Measurements from ENCODE around the gene MAST2.
"Not testable (repeated sequence)": the region's sequence is repeated elsewhere in the genome, so short reads cannot be mapped to it uniquely, and the experiment has no call there.

MAST2 gene

DNA sequence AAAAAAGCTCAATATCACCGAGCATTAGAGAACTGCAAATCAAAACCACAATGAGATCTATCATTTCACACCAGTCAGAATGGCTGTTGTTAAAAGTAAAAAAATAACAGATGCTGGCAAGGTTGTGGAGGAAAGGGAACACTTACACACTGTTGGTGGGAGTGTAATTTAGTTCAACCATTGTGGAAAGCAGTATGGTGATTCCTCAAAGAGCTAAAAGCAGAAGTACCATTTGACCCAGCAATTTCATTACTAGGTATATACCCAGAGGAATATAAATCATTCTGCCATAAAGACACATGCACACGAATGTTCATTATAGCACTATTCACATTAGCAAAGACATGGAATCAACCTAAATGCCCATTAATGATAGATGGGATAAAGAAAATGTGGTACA is 146.1 kb downstream of the MAST2 start:
- not testable (repeated sequence) for DNase-seq

DNA sequence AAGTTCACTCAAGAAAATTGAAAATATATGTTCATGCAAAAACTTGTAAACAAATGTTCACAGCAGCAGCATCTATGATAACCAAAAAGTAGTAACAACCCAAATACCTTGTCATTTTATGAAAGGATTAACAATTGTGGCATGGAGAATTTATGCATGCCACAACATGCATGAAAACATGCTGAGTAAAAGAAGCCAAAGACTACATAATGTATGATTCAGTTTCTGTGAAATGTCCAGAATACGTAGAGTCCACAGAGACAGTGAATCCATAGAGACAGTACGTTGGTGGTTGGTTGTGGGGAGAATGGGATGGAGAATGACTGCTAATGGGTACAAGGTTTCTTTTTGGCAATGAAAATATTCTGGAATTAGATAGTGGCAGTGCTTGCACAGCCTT is 148.7 kb downstream of the MAST2 start:
- no peak for DNase-seq

DNA sequence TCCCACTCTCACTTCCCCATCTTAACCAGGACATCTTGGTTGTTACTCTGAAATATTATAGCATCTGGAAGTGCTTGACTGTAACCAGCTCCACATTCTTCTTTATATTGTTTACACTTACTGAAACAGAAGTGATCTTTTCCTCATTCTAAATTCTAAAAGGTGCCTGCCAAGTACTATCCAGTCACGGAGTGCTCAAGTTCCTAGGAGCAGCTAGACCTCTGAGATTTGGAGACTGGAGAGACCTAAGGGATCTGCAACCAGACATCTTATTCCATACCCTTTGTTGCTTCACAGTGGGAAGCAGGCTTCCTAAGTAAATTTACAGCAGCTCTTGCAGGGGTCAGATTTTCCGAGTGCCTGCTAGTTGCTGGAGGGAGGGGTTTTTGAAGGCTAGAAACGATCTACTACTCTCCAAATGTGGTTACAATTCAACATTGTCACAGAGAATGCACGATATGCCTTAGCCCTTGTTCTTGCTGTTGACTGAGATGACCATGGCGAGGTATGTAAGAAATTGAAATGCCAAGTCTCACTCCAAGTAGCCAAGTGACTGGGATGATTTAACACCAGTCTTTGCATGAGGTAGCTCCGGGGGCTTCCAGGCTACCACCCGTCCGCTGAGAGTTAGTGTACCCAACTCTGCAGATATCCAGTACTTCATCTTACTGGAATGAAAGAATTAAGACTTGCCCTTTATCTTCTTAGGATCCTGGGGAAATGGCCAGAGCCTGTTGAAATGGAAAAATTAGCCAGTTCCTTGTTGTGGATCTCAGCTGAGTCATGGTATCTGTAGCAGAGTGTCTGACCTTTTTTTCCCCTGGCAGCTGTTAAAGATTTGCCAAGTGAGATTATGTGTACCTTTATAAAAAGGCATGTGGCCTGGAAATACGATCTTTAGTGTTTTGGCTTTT is 150.8 kb downstream of the MAST2 start:
- no peak for DNase-seq

DNA sequence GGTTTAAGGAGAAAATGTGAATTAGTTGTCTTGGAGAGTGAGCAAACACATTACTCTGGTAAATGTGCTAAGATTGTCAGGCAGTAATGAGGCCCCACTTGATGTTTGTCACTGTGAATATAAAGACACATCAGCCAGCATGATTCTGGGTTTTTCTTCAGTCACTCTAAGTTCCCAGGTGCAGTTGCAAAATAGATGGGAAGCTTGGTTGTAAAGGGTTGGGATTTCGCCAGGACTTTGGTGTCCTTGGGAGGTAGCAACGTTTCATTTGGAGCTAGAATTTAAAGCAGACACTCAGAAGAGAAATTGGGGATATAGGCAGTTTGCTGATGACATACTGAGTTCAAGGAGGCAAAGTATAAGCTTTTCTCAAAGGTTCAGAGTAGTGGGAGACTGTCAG is 154.3 kb downstream of the MAST2 start:
- DNase-seq, result no peak

DNA sequence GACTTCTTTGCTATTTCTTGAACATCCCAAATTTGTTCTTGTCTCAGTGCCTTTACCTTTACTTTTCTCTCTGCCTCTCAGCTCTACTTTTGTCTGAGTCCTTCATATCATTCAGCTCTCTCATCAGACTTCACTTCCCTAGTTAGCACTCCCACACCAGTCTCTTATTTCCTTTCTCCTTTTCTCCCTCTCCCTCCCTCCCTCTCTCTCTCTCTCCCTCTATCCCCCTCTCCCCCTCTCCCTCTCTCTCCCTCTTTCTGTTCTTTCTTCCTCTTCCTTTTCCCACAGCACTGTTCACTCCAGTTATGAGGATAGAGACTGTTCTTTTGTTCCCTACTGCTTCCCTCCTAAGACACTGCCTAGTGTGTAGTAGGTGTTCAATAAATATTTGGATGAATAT is 154.9 kb downstream of the MAST2 start:
- DNase-seq, result no peak

DNA sequence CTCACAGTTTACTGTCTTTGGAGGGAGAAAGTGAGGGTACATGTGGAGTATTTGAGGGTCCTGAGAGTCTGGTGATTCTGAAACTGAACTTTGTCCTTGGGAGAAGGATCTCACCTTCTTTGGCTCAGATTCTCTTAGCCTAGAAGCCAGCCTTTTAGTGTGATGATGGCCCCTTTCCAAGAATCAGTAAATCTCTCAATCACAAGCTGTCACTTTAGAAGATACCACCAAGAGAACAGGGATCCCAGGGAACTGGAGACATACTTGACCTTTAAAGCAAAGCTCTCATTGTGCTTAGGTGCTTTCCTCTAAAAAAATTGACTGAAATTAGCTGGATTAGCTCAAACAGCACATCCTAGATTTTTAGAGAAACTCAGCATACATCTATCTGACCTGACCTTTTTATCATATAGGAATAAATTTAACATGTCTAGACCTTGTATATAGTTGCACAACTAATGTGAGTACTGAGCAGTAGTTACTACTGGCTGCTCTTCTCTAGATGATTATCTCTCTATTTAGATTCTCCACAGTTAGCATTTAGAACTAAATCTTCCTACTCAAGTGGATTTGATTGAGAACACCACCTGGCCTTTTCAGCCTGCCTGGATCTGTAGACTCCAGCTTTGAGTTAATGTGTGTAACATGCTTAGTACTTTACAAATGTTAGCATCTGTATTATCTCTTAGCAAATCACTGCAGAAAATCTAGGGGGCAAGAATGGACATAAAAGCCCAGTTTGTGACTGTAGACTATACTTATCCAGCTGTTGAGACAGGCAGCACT is 157.7 kb downstream of the MAST2 start:
- DNase-seq, result no peak

DNA sequence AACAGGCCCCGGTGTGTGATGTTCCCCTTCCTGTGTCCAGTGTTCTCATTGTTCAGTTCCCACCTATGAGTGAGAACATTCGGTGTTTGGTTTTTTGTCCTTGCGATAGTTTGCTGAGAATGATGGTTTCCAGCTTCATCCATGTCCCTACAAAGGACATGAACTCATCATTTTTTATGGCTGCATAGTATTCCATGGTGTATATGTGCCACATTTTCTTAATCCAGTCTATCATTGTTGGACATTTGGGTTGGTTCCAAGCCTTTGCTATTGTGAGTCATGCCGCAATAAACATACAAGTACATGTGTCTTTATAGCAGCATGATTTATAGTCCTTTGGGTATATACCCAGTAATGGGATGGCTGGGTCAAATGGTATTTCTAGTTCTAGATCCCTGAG is 158.5 kb downstream of the MAST2 start:
- not testable (repeated sequence) for DNase-seq

DNA sequence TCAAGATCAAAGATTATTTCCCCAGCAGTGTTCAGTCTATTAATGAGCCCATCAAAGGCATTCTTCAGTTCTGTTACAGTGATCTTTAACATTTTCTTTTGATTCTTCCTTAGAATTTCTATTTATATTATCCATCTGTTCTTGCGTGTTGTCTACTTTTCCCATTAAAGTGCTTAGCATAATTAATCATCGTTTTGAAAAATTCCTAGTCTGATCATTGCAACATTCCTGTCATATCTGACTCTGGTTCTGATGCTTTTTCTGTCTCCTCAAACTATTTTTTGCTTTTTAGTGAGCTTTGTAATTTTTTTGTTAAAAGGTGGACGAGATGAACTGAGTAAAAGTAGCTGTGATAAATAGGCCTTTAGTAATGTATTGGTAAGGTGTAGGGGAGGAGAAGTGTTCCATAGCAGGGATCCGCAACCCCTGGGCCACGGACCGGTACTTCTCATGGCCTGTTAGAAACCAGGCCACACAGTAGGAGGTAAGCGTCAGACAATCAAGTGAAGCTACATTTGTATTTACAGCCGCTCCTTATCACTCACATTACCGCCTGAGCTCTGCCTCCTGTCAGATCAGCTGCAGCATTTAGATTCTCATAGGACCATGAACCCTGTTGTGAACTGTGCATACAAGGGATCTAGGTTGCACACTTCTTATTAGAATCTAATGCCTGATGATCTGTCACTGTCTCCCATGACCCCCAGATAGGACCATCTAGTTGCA is 165.7 kb downstream of the MAST2 start:
- DNase-seq, result no peak

DNA sequence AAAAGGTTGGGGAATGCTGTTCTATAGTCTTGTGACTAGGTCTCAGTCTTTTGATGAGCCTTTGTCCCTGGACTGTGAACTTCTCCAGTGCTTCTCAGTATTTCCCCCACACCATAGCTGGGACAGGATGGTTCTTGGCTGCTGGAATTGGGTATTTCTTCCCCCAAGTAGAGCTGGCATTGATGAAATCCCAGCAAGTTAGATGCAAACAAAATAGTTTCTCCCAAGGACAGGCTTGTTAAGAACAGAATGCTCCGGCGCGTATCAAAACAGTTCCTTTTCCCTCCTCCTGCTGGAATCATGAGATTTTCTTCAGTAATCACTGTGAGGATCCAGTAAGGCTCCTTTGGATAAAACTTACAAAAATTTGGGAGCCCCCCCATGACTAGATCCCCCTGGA is 166.5 kb downstream of the MAST2 start:
- DNase-seq, result no peak

DNA sequence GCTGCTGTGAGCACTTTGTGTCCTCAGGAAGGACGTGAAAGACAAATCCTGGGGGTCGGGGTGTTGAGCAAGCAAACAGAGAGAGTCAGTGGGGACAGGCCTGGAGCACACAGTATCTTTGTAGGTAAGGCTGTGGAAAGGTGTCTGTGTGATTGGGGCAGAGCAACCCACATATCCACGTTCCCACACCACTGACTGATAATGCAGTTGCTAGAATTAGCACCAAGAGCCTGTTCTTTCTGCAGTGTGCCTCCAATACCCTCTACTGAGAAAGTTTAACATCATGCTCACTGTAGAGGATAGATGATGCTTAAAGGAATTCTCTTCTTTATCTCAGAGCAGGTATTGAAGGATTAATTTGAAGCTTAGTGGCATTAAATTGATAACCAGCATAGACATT is 167.9 kb downstream of the MAST2 start:
- DNase-seq, result no peak

DNA sequence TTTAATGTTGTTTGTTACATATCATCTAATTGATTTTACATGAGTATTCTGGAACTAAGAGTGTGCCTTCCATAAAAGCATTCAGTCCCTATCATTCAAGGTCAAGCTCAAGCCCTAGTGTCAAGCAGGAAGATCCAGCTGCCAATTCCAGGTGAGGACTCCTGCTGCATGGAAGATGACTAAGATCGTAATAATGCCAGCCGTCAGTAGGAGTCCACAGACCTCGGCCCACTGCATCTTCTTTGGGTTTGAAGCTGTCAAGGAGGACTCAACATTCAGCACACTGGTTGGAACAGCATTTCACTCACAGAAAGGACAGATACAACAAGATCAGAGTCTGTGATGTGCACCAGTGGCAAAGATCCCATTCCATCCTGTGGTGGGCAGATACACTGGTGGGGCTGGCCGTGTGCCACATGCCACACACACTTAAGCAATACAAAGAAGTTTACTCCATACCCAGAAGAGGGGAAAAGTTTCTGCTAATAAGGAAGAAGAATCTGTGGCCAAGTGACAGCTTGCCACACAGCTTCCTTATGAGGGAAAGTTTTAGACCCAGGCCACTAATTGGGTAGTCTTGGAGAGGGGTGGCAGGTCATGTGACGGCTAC is 168.6 kb downstream of the MAST2 start:
- no peak for DNase-seq

DNA sequence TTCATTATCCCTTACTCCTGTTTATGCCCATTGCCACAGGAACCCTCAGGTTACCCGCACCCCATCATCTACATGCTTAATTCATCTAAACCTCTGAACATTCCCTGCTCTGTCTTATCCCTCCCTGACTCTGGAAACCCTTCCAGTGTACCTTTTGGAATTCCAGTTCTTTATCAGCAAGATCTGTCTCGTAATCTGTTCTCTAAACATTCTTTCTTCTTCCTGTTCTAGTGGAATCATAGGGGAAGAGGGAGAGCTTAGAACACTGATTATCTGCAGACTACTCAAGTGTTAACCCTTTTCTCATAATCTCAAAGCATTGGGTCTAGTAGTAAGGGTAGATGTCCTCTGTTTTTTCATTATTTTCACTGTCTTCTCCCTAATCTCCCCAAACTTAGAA is 169.2 kb downstream of the MAST2 start:
- no peak for DNase-seq

DNA sequence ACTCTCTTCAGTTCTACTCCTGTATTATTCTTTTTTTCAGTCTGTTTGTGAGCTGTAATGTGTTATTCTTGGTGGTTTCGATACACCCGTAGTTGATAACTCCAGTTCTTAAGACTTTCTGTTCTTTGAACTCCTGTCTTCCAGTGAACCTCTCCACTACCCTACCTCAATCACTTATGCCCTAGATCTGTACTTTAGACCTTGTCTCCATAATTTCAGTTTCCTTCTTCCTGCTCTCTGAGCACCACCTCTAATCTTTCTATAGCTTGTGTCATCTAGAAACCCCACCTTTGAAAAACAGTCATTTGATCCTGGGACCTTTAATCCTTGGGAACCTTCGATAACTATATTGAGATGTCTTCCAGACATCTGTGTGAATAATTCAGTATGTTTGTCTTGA is 169.7 kb downstream of the MAST2 start:
- DNase-seq, result no peak

DNA sequence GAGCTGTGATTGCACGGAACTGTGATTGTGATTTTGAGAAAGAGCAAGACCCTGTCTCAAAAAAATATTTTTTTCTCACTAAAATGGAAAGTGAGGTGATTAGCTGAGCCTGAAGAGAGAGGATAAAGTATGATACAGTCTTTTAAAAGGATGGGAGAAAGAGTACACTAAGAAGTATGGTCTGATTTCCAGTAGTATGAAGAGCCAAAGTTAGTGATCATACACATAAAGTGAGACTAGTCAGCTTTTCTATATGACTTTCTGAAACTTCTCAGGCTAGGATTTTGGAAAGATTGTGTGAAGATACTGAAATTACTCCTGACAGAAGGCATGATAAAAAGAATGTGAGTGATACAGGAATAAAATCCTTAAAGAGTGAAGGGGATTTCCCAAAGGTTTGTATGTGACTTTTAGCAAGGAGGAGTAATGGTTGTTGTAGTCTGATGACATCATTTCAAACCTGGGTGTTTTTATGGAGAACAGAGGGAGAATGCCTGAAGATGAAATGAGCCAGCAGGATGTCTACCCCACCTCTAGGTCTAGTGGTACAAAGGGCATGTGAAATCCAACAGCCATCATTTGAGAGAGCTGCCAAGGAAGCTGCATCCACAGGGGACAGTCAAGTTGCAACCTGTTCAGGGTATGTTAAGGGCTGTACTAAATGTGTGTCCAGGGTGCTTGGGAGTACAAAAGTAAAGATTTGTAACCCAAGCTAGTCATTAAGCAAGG is 171.3 kb downstream of the MAST2 start:
- no peak for DNase-seq

DNA sequence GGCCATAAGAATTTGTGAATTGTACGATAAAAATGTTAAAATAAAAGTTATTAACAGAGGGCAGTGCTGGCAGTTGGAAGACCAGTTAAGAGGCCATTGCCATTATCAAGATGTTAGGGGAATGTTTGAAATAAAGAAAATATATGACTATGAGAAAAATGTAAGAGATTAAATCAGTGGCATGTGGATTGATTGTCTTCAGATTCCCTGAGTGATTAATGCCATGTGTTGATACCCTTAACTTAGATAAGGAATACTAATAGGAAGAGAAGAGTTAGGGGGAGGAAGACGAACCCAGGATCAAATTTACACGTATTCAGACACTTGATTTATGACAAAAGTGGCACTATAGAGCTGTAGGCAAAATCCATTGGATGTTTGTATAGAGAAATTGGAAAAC is 173.2 kb downstream of the MAST2 start:
- no peak for DNase-seq

DNA sequence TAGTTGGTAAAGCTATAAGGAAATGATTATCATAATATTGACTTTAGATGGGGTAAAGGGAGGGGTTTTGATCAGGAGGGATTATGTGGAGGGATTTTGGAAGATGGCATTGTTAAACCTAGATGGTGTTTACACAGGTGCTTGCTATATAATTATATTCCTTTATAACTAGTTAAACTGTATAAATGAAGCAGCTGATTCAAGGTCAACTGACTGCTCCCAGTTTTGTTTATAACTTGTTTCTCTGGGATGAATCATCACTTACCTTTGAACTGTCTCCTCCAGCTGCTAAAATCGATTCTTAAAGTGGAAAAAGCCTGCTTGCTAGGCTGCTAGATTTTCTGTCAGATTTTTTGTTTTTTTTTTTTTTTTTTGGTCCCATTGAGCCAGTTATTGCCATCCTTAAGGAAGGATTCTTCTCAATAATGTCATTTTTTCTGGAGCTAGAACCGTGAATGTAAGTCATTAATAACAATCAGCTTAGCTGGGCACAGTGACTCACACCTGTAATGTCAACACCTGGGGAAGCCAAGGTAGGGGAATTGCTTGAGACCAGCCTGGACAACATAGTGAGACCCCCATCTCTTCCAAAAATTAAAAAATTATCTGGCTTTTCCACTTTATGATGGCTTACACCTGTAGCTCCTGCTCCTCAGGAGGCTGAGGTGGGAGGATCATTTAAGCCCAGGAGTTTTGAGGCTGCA is 175.8 kb downstream of the MAST2 start:
- DNase-seq, result no peak

DNA sequence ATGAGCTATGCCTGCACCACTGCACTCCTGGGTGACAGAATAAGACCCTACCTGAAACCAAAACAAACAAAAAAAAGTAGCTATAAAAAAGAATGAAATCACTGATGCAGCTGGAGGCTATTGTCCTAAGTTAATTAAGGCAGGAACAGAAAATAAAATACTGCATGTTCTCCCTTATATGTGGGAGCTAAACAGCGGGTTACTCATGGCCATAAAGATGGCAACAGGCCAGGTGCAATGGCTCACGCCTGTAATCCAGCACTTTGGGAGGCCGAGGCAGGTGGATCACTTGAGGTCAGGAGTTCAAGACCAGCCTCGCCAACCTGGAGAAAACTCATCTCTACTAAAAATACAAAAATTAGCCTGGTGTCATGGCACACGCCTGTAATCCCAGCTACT is 176.4 kb downstream of the MAST2 start:
- no peak for DNase-seq

DNA sequence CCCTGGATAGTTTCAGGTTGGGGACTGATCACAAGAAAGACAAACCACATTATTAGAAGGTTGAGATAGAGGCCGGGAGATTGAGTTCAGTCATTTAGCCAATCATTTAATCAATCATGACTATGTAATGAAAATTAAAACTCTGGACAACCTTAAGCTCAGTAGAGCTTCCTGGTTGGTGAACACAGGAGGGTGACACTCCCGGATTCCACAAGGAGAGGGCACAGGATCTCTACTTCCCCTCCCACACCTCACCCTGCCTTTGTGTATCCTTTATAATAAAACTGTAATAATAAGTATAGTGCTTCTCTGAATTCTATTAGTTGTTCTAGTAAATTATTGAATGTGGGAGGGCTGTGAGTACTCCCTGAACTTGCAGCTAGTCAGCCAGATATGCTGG is 178.9 kb downstream of the MAST2 start:
- no peak for DNase-seq

DNA sequence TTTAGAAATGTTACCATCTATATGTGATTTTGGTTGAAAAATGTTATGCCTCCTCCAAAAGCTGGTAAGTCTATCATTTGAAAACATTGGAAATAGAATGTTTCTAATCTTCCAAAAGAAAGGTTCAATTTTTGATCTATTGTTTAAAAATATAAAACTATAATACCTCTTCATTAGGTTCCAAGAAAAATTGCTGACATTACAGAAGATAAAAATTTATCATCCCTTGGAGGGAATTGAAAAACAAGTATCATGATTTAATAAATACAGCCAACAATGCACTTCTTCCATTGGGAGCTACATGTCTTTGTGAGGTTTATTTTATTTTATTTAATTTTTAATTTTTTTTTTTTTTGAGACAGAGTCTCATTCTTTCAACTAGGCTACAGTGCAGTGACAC is 180.6 kb downstream of the MAST2 start:
- no peak for DNase-seq

DNA sequence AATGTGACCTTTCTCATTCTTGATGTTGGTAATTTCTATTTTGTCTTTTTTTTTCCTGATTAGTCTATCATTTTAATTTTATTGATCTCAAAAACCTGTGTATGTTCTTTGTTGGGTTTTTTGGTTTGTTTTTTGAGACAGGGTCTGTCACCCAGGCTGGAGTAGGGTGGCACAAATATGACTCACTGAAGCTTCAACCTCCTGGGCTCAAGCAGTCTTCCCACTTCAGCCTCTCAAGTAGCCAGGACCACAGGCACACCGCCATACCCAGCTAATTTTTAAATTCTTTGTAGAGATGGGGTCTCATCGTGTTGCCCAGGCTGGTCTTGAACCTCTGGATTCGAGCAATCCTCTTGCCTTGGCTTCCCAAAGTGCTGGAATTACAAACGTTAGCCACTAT is 183.8 kb downstream of the MAST2 start:
- no peak for DNase-seq

DNA sequence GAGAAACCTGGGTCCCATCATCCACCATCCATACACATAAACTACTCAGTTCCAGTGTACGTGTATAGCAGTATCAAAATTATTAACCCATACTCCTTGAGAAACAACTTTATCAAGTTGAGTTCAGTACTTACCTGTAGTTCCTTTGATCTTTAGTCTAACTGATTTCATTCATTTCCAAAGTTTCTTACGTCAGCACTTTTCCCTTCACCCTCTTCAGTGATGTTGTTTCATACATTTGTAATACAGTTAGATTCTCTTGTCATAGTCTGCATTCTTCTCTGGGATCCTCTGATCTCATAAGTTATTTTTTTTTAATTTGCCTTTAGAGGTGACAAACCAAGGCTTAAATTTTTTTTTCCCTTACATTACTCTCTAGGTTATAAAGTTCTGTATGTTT is 185.8 kb downstream of the MAST2 start:
- DNase-seq, result no peak

DNA sequence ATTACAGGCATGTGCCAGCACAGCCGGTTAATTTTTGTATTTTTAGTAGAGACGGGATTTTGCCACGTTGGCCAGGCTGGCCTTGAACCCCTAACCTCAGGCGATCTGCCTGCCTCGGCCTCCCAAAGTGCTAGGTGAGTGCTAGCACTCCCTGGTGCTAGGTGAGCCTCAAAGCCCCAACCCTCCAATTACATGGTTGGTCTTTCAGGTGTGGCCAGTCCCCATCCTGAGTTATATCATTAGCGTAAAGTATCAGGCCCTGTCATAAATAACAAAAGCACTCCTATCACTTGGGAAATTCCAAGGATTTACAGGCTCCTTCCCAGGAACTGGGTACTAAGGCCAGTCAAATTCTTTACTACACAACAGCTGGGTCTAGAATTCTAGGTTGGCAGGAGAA is 191.0 kb downstream of the MAST2 start:
- no peak for DNase-seq
